Smooth muscle cell (in vitro differentiated cells): ENCODE data around the gene NKAIN2. TPM values are rescaled to one million over a fixed set of nuclear protein-coding genes. Genes with fewer than 3 reads are reported as not detected.

Experiments
- DNase-seq: peaks from one replicate; lab custom pipeline; 2025; ENCODE audit not compliant: unreplicated experiment; lab: John Stamatoyannopoulos, UW
- H2AFZ ChIP-seq: fragments of 200-600 bp; sonication (generic); 2 replicates; pipeline ENCODE4 v1.6.0; 2016; ENCODE audit warnings: antibody characterized with exemption, low read depth, mild to moderate bottlenecking
- H3F3A ChIP-seq: fragments of 200-600 bp; sonication (generic); 2 replicates; pipeline ENCODE4 v1.6.0; 2017; ENCODE audit warnings: antibody characterized with exemption, low read depth
- H3K27ac ChIP-seq: fragments of 200-600 bp; sonication (generic); 2 replicates; pipeline ENCODE4 v1.5.1; 2016; ENCODE audit warnings: low read depth, mild to moderate bottlenecking
- H3K27me3 ChIP-seq: fragments of 200-600 bp; sonication (generic); 2 replicates; pipeline ENCODE4 v1.6.1; 2016; ENCODE audit warnings: low read depth, mild to moderate bottlenecking
- H3K36me3 ChIP-seq: fragments of 200-600 bp; sonication (generic); 2 replicates; pipeline ENCODE4 v1.5.1; 2016; ENCODE audit warnings: low read depth
- H3K4me1 ChIP-seq: fragments of 200-600 bp; sonication (generic); 2 replicates; pipeline ENCODE4 v1.5.1; 2016; ENCODE audit warnings: low read depth
- H3K4me2 ChIP-seq: fragments of 200-600 bp; sonication (generic); 2 replicates; pipeline ENCODE4 v1.6.0; 2016; ENCODE audit warnings: mild to moderate bottlenecking
- H3K4me3 ChIP-seq: fragments of 200-600 bp; sonication (generic); 2 replicates; pipeline ENCODE4 v1.5.1; 2016; ENCODE audit warnings: mild to moderate bottlenecking
- H3K79me2 ChIP-seq: fragments of 200-600 bp; sonication (generic); 2 replicates; pipeline ENCODE4 v1.6.0; 2016; ENCODE audit warnings: low read depth, mild to moderate bottlenecking
- H3K9ac ChIP-seq: fragments of 200-600 bp; sonication (generic); 2 replicates; pipeline ENCODE4 v1.6.0; 2016; ENCODE audit warnings: low read depth
- H3K9me3 ChIP-seq: fragments of 200-600 bp; sonication (generic); replicated peaks from 2 replicates; pipeline ENCODE4 v1.5.1; 2016; ENCODE audit warnings: low read depth
- H4K20me1 ChIP-seq: fragments of 200-600 bp; sonication (generic); 2 replicates; pipeline ENCODE4 v1.6.0; 2016; ENCODE audit warnings: low read depth
- CTCF ChIP-seq: fragments of 200-600 bp; sonication (generic); IDR thresholded peaks from 2 replicates; pipeline ENCODE4 v1.5.1; 2017; ENCODE audit warnings: borderline replicate concordance, mild to moderate bottlenecking, antibody characterized with exemption; ENCODE audit not compliant: insufficient read depth, poor library complexity, severe bottlenecking
- WGBS: methylation state at CpG from one replicate; pipeline ENCODE4 v1.1.7; 2016; ENCODE audit warnings: low lambda C conversion rate; 5-methylcytosine and 5-hydroxymethylcytosine counted together
- polyA plus RNA-seq: library from polyadenylated mRNA; unstranded; fragments of >200 nt; fragmentation: Nextera tagmentation; extraction: Ambion mirVana; gene quantifications from 2 replicates; pipeline ENCODE4 v1.2.1, GENCODE V29; 2016
- total RNA-seq: library from RNA; depleted of rRNA; stranded (reverse); fragments of >200 nt; gene quantifications from 2 replicates; pipeline ENCODE4 v1.2.3, GENCODE V29; 2014

Gene NKAIN2
- total and polyA plus RNA-seq, 2 experiments from 2014 or later: 0.09 TPM; not detected in 1

GRCh38 chr6:124714728-124715127 lies 911.1 kb downstream of the NKAIN2 start:
- H3K27ac ChIP-seq: no peak overlapping the region
- no peaks in the 10 kb centered on the region for H3F3A ChIP-seq
- no peak overlapping the region for H3K4me3 ChIP-seq
- no peak overlapping the region for H2AFZ ChIP-seq
- no peaks in the 10 kb centered on the region for H3K9me3 ChIP-seq
- H3K4me1 ChIP-seq: no peaks in the 10 kb centered on the region
- H3K4me2 ChIP-seq: no peak overlapping the region
- no peaks in the 10 kb centered on the region for H3K36me3 ChIP-seq
- 40% methylated on average over 2 of the region's 2 CpGs for WGBS
- H3K27me3 ChIP-seq: no peaks in the 10 kb centered on the region
- H4K20me1 ChIP-seq: no peaks in the 10 kb centered on the region
- no peak overlapping the region for H3K9ac ChIP-seq
- no peaks in the 10 kb centered on the region for H3K79me2 ChIP-seq
- DNase-seq: no peak
- TF ChIP-seq CTCF: no peak

GRCh38 chr6:124719913-124720312 lies 916.2 kb downstream of the NKAIN2 start:
- no peak for TF ChIP-seq CTCF
- H3K9ac ChIP-seq: no peak overlapping the region
- no peaks in the 10 kb centered on the region for H4K20me1 ChIP-seq
- no peak overlapping the region for H2AFZ ChIP-seq
- H3K27me3 ChIP-seq: no peaks in the 10 kb centered on the region
- H3K27ac ChIP-seq: no peak overlapping the region
- H3K9me3 ChIP-seq: no peaks in the 10 kb centered on the region
- no peak for DNase-seq
- no peaks in the 10 kb centered on the region for H3K4me1 ChIP-seq
- no peaks in the 10 kb centered on the region for H3K36me3 ChIP-seq
- H3K4me2 ChIP-seq: no peak overlapping the region
- no peaks in the 10 kb centered on the region for H3F3A ChIP-seq
- no peaks in the 10 kb centered on the region for H3K79me2 ChIP-seq
- H3K4me3 ChIP-seq: no peak overlapping the region

GRCh38 chr6:124721331-124721730 lies 917.7 kb downstream of the NKAIN2 start:
- 85% methylated on average over 6 of the region's 11 CpGs for WGBS
- H3K4me1 ChIP-seq: no peaks in the 10 kb centered on the region

More at GRCh38 chr6:124721331-124721730, 917.7 kb downstream of the NKAIN2 start:
- H3K4me3 ChIP-seq: no peak overlapping the region
- H3K27ac ChIP-seq: no peak overlapping the region
- no peaks in the 10 kb centered on the region for H3F3A ChIP-seq
- no peaks in the 10 kb centered on the region for H4K20me1 ChIP-seq
- no peak overlapping the region for H3K9ac ChIP-seq
- H3K4me2 ChIP-seq: no peak overlapping the region
- no peak overlapping the region for H2AFZ ChIP-seq
- no peaks in the 10 kb centered on the region for H3K27me3 ChIP-seq
- H3K79me2 ChIP-seq: no peaks in the 10 kb centered on the region
- H3K9me3 ChIP-seq: no peaks in the 10 kb centered on the region
- no peaks in the 10 kb centered on the region for H3K36me3 ChIP-seq
- TF ChIP-seq CTCF: no peak
- no peak for DNase-seq
